SK-N-SH (cell line): ENCODE measurements around the gene GJA5. TPM values are rescaled to one million over a fixed set of nuclear protein-coding genes. Genes with fewer than 3 reads are reported as not detected.

Experiments used
- CTCF ChIA-PET: fragments of 300-600, 350-600 bp; formaldehyde crosslinking; extraction: SDS; loops from one replicate; lab custom pipeline; 2021; lab: Yijun Ruan, JAX
- POLR2A ChIA-PET: fragments of 350-600 bp; sonication (Branson Sonifier 250); formaldehyde crosslinking; extraction: SDS; loops from one replicate; lab custom pipeline; 2020; ENCODE audit warnings: antibody characterized with exemption, inconsistent platforms; lab: Yijun Ruan, JAX
- DNase-seq: peaks from one replicate; pipeline ENCODE4 v3.0.0; 2012
- H2AFZ ChIP-seq: fragments of 200-600 bp; sonication (generic); 2 replicates; pipeline ENCODE4 v1.8.1; 2016; ENCODE audit warnings: antibody characterized with exemption, mild to moderate bottlenecking, low read depth
- H3F3A ChIP-seq: fragments of 200-600 bp; sonication (generic); replicated peaks from 2 replicates; pipeline ENCODE3; 2016; ENCODE audit warnings: antibody characterized with exemption, mild to moderate bottlenecking; ENCODE audit not compliant: insufficient read depth
- H3K27ac ChIP-seq, 2 experiments: fragments of 200-500 bp in 1 of 2; fragments of 200-600 bp in 1 of 2; sonication (Bioruptor generic) in 1 of 2; sonication (generic), shearing (Covaris generic) in 1 of 2; 2 replicates each; pipeline versions ENCODE4 v1.5.1 to v1.6.1; 2014 to 2016; ENCODE audit warnings: low read depth in 2 of 2, inconsistent platforms in 1 of 2, low read length in 1 of 2, mild to moderate bottlenecking in 1 of 2, mixed read lengths in 1 of 2
- H3K27me3 ChIP-seq: fragments of 200-600 bp; sonication (generic), shearing (Covaris generic); 2 replicates; pipeline ENCODE4 v1.6.1; 2016; ENCODE audit warnings: mixed run types; ENCODE audit not compliant: insufficient read depth
- H3K36me3 ChIP-seq, 2 experiments: fragments of 200-500 bp in 1 of 2; fragments of 200-600 bp in 1 of 2; sonication (Bioruptor generic) in 1 of 2; sonication (generic) in 1 of 2; replicated peaks in 1 of 2; 2 replicates each; pipeline versions ENCODE3 to v1.5.1; 2014 to 2016; ENCODE audit warnings: low read length in 1 of 2, mild to moderate bottlenecking in 1 of 2; ENCODE audit not compliant: insufficient read depth in 2 of 2, control insufficient read depth in 1 of 2
- H3K4me1 ChIP-seq, 2 experiments: fragments of 200-500 bp in 1 of 2; fragments of 200-600 bp in 1 of 2; sonication (Bioruptor generic) in 1 of 2; sonication (generic), shearing (Covaris generic) in 1 of 2; 2 replicates each; pipeline versions ENCODE4 v1.5.1 to v1.6.1; 2014 to 2016; ENCODE audit warnings: low read depth in 1 of 2, low read length in 1 of 2, mixed run types in 1 of 2; ENCODE audit not compliant: insufficient read depth in 2 of 2, control insufficient read depth in 1 of 2
- H3K4me2 ChIP-seq: fragments of 200-600 bp; sonication (generic), shearing (Covaris generic); 2 replicates; pipeline ENCODE4 v1.6.1; 2017; ENCODE audit warnings: mixed run types
- H3K4me3 ChIP-seq, 2 experiments: fragments of 200-500 bp in 1 of 2; fragments of 200-600 bp in 1 of 2; sonication (Bioruptor generic) in 1 of 2; sonication (generic), shearing (Covaris generic) in 1 of 2; 2 replicates each; pipeline versions ENCODE4 v1.5.1 to v1.8.1; 2014 to 2016; ENCODE audit warnings: low read depth in 2 of 2, inconsistent platforms in 1 of 2, low read length in 1 of 2, mild to moderate bottlenecking in 1 of 2, mixed read lengths in 1 of 2, moderate library complexity in 1 of 2
- H3K79me2 ChIP-seq: fragments of 200-600 bp; sonication (generic); 2 replicates; pipeline ENCODE4 v1.8.1; 2017; ENCODE audit warnings: mild to moderate bottlenecking; ENCODE audit not compliant: insufficient read depth
- H3K9ac ChIP-seq: fragments of 200-600 bp; sonication (generic); 2 replicates; pipeline ENCODE4 v1.6.1; 2017; ENCODE audit warnings: mixed run types
- H3K9me2 ChIP-seq: fragments of 200-600 bp; sonication (generic); 2 replicates; pipeline ENCODE4 v1.6.1; 2017; ENCODE audit warnings: mixed run types
- H3K9me3 ChIP-seq: fragments of 200-600 bp; sonication (generic); 2 replicates; pipeline ENCODE4 v1.6.1; 2017; ENCODE audit warnings: mixed run types, mild to moderate bottlenecking, moderate library complexity
- H4K20me1 ChIP-seq: fragments of 200-600 bp; sonication (generic); 2 replicates; pipeline ENCODE4 v1.6.1; 2017; ENCODE audit warnings: mild to moderate bottlenecking, mixed run types; ENCODE audit not compliant: insufficient read depth
- CHD2 ChIP-seq: fragments of 150-350 bp; IDR thresholded peaks from 2 replicates; pipeline ENCODE4 v1.6.1; 2018; ENCODE audit warnings: low read length; ENCODE audit not compliant: partially characterized antibody
- EP300 ChIP-seq, 2 experiments: IDR thresholded peaks; 2 replicates each; pipeline versions ENCODE4 v1.4.0 to v1.6.1; 2012; ENCODE audit warnings: borderline replicate concordance in 1 of 2, low read depth in 1 of 2, low read length in 1 of 2
- FOSL2 ChIP-seq: IDR thresholded peaks from 2 replicates; pipeline ENCODE4 v1.4.0; 2012; ENCODE audit warnings: low read depth, mild to moderate bottlenecking, moderate library complexity, borderline replicate concordance
- FOXM1 ChIP-seq: IDR thresholded peaks from 2 replicates; pipeline ENCODE4 v1.4.0; 2012; ENCODE audit warnings: low read depth, mild to moderate bottlenecking
- GATA2 ChIP-seq: sonication (generic); formaldehyde crosslinking; IDR thresholded peaks from 2 replicates; pipeline ENCODE4 v1.5.0; 2020; ENCODE audit warnings: mild to moderate bottlenecking, missing genetic modification reagents
- NFIC ChIP-seq: IDR thresholded peaks from 2 replicates; pipeline ENCODE4 v1.4.0; 2012; ENCODE audit warnings: borderline replicate concordance
- NRF1 ChIP-seq: IDR thresholded peaks from 2 replicates; pipeline ENCODE4 v1.6.1; 2012; ENCODE audit warnings: low read depth, mild to moderate bottlenecking, low read length
- POLR2AphosphoS5 ChIP-seq: IDR thresholded peaks from 2 replicates; pipeline ENCODE4 v1.6.1; 2012; ENCODE audit warnings: low read depth, low read length
- RFX5 ChIP-seq: IDR thresholded peaks from 2 replicates; pipeline ENCODE4 v1.6.1; 2012; ENCODE audit warnings: mild to moderate bottlenecking, improper control_type of control experiment, low read length
- SIN3A ChIP-seq: IDR thresholded peaks from 2 replicates; pipeline ENCODE4 v1.6.1; 2012; ENCODE audit warnings: low read depth, mild to moderate bottlenecking, low read length, moderate library complexity, borderline replicate concordance
- SMC3 ChIP-seq: IDR thresholded peaks from 2 replicates; pipeline ENCODE4 v1.6.1; 2012; ENCODE audit warnings: low read depth, low read length, improper control_type of control experiment
- TAF1 ChIP-seq: IDR thresholded peaks from 2 replicates; pipeline ENCODE4 v1.6.1; 2012; ENCODE audit warnings: low read depth, mild to moderate bottlenecking, low read length, moderate library complexity, borderline replicate concordance
- YY1 ChIP-seq: IDR thresholded peaks from 2 replicates; pipeline ENCODE4 v1.4.0; 2012; ENCODE audit warnings: low read depth, mild to moderate bottlenecking
- WGBS: methylation state at CpG from one replicate; pipeline ENCODE4 v1.1.6; 2017; ENCODE audit warnings: low lambda C conversion rate; 5-methylcytosine and 5-hydroxymethylcytosine counted together
- polyA plus RNA-seq, 3 experiments: library from polyadenylated mRNA; depleted of rRNA; stranded (reverse); fragments of >200 nt; gene quantifications; 2 replicates each; pipeline ENCODE4 v1.2.3, GENCODE V29; 2012
- TF ChIP-seq, protein P1 (sequence below): IDR thresholded peaks from 2 replicates; pipeline ENCODE4 v1.4.0; 2012; ENCODE audit warnings: low read depth
- TF ChIP-seq, protein P2 (sequence below): fragments of 150-350 bp; IDR thresholded peaks from 2 replicates; pipeline ENCODE4 v1.6.1; 2016; ENCODE audit warnings: mild to moderate bottlenecking, low read depth, low read length
- TF ChIP-seq, protein P3 (sequence below): IDR thresholded peaks from 2 replicates; pipeline ENCODE4 v1.4.0; 2012; ENCODE audit warnings: low read depth, borderline replicate concordance
- TF ChIP-seq, protein P4 (sequence below): IDR thresholded peaks from 2 replicates; pipeline ENCODE4 v1.6.1; 2012; ENCODE audit warnings: mild to moderate bottlenecking, low read depth, low read length, moderate library complexity
- TF ChIP-seq, protein P5 (sequence below): IDR thresholded peaks from 2 replicates; pipeline ENCODE4 v1.4.0; 2012; ENCODE audit warnings: low read depth, borderline replicate concordance

GJA5 gene
- polyA plus RNA-seq, 1 of the 3 experiments (the other 2 are of a cell fraction), result not detected

DNA sequence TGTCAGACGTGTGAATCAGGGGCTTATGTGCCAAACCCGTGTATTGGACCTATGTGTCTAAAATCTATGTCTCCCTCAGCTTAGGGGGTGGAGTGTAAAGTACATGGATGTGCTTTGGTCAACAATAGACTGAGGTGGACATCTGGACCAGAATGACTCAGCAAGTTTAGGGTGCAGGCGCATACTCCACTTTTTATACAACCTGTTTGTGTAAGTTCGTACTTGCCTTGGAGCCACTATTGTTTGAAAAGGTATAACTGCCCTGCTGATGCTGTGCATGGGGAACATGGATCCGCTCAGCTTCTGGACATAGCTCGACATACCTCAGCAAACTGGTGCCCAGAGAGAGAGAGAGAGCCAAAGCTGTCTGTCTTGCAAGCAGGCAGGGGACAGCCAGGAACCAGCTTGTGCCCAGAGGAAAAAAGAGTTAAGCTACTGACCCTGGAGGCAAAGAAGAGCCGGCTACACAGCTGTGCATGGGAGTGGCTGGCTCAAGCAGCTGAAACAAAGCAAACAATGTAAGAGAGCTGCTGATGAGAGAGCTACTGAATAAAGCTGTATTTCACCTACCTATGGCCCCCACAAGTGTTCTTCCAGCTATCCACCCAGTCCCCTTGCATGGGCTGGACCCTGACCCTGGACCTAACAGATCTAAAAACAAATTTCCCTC lies 41.2 kb downstream of the GJA5 start:
- Histone ChIP-seq H3K9me3 (no peaks in the 10 kb centered on the region), H3K36me3 (no peaks in the 10 kb centered on the region), H3K4me2 (no peak overlapping the region), H3K27me3 (peaks cover 10% of the 10 kb centered on the region), H3K9me2 (no peaks in the 10 kb centered on the region), H3K4me1 (no peaks in the 10 kb centered on the region), H4K20me1 (no peaks in the 10 kb centered on the region), H3K27ac (no peak overlapping the region), H3K9ac (no peak overlapping the region), H3K79me2 (no peaks in the 10 kb centered on the region), H3F3A (no peaks in the 10 kb centered on the region), H2AFZ (no peak overlapping the region), H3K4me3 (no peak overlapping the region)
- ChIA-PET POLR2A (no interaction called here), CTCF (interaction anchor here (1.2 to 1.6 kb wide), 2 partner anchors 17 to 173 kb away, joined by 3 to 7 read pairs; no protein-coding TSS in a partner anchor)
- no peak for TF ChIP-seq RFX5
- TF ChIP-seq, protein P1, sequence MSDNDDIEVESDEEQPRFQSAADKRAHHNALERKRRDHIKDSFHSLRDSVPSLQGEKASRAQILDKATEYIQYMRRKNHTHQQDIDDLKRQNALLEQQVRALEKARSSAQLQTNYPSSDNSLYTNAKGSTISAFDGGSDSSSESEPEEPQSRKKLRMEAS, result no peak
- TF ChIP-seq SIN3A, result no peak
- TF ChIP-seq, protein P2, sequence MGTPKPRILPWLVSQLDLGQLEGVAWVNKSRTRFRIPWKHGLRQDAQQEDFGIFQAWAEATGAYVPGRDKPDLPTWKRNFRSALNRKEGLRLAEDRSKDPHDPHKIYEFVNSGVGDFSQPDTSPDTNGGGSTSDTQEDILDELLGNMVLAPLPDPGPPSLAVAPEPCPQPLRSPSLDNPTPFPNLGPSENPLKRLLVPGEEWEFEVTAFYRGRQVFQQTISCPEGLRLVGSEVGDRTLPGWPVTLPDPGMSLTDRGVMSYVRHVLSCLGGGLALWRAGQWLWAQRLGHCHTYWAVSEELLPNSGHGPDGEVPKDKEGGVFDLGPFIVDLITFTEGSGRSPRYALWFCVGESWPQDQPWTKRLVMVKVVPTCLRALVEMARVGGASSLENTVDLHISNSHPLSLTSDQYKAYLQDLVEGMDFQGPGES, result no peak
- TF ChIP-seq, protein P3, sequence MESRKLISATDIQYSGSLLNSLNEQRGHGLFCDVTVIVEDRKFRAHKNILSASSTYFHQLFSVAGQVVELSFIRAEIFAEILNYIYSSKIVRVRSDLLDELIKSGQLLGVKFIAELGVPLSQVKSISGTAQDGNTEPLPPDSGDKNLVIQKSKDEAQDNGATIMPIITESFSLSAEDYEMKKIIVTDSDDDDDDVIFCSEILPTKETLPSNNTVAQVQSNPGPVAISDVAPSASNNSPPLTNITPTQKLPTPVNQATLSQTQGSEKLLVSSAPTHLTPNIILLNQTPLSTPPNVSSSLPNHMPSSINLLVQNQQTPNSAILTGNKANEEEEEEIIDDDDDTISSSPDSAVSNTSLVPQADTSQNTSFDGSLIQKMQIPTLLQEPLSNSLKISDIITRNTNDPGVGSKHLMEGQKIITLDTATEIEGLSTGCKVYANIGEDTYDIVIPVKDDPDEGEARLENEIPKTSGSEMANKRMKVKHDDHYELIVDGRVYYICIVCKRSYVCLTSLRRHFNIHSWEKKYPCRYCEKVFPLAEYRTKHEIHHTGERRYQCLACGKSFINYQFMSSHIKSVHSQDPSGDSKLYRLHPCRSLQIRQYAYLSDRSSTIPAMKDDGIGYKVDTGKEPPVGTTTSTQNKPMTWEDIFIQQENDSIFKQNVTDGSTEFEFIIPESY, result no peak
- no peak for TF ChIP-seq FOXM1
- no peak for TF ChIP-seq NFIC
- no peak for TF ChIP-seq GATA2 (CRISPR knock-in tag)
- no peak for TF ChIP-seq POLR2AphosphoS5
- TF ChIP-seq CHD2, result no peak
- TF ChIP-seq, protein P4, sequence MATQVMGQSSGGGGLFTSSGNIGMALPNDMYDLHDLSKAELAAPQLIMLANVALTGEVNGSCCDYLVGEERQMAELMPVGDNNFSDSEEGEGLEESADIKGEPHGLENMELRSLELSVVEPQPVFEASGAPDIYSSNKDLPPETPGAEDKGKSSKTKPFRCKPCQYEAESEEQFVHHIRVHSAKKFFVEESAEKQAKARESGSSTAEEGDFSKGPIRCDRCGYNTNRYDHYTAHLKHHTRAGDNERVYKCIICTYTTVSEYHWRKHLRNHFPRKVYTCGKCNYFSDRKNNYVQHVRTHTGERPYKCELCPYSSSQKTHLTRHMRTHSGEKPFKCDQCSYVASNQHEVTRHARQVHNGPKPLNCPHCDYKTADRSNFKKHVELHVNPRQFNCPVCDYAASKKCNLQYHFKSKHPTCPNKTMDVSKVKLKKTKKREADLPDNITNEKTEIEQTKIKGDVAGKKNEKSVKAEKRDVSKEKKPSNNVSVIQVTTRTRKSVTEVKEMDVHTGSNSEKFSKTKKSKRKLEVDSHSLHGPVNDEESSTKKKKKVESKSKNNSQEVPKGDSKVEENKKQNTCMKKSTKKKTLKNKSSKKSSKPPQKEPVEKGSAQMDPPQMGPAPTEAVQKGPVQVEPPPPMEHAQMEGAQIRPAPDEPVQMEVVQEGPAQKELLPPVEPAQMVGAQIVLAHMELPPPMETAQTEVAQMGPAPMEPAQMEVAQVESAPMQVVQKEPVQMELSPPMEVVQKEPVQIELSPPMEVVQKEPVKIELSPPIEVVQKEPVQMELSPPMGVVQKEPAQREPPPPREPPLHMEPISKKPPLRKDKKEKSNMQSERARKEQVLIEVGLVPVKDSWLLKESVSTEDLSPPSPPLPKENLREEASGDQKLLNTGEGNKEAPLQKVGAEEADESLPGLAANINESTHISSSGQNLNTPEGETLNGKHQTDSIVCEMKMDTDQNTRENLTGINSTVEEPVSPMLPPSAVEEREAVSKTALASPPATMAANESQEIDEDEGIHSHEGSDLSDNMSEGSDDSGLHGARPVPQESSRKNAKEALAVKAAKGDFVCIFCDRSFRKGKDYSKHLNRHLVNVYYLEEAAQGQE, result no peak
- no peak for TF ChIP-seq NRF1
- TF ChIP-seq YY1, result no peak
- no peak for TF ChIP-seq FOSL2
- TF ChIP-seq, protein P5, sequence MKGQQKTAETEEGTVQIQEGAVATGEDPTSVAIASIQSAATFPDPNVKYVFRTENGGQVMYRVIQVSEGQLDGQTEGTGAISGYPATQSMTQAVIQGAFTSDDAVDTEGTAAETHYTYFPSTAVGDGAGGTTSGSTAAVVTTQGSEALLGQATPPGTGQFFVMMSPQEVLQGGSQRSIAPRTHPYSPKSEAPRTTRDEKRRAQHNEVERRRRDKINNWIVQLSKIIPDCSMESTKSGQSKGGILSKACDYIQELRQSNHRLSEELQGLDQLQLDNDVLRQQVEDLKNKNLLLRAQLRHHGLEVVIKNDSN, result no peak
- TF ChIP-seq TAF1, result no peak
- no peak for TF ChIP-seq EP300 (IDR thresholded peaks at IDR 0.05; ENCODE audit: borderline replicate concordance in 1 of 2, low read depth in 1 of 2, low read length in 1 of 2)
- no peak for TF ChIP-seq SMC3
- 34% methylated on average over 7 of the region's 7 CpGs for WGBS
- DNase-seq, result no peak
